NCI-H187 treated with DMSO at 0.1 percent for 48 hours (cell line): ENCODE measurements around the gene PRSS2.

Experiments used
- DNase-seq: peaks from one replicate; lab custom pipeline; 2025; lab: John Stamatoyannopoulos, UW

The PRSS2 gene

GRCh38 chr7:142787034-142787768 is 16.4 kb downstream of the PRSS2 start:
- no peak for DNase-seq

DNA sequence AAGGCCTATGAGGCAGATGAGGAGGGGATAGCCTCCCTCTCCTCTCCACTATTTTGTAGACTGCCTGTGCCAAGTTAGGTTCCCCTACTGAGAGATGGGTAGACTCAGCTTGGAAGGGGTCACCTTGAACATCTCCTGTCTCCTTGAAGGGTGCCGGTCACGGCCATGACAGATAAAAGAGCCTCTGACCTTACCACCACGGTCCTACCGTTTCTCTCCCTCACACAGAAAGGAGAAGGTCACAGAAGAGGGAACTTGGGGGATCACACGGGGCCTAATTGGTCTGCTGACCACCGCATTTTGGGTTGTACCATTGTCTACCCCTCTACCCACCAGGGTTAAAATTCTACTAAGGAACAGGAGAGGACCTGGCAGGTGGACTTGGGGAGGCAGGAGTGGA is 17.0 kb downstream of the PRSS2 start:
- DNase-seq: no peak

GRCh38 chr7:142788303-142789289 is 17.8 kb downstream of the PRSS2 start:
- DNase-seq: no peak

DNA sequence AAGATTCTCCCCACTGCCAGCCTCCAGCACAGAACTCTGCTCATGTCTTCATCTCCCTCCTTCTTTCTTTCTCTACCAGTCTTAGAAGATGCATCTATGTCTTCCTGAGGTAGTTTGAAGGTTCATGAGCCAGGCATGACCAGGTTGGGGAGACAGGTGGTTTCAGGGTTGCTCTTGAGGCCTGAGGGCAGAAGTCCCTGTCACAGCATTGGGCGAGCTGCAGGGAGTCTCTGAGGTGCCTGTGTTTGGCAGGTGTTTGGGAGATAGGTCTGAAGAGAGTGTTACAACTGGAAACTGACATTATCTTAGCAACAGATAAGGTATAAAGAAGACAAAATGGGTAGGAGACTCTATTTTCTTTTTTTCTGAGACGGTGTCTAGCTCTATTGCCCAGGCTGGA is 18.7 kb downstream of the PRSS2 start:
- DNase-seq: no peak

GRCh38 chr7:142790056-142790455 is 19.3 kb downstream of the PRSS2 start:
- no peak for DNase-seq

DNA sequence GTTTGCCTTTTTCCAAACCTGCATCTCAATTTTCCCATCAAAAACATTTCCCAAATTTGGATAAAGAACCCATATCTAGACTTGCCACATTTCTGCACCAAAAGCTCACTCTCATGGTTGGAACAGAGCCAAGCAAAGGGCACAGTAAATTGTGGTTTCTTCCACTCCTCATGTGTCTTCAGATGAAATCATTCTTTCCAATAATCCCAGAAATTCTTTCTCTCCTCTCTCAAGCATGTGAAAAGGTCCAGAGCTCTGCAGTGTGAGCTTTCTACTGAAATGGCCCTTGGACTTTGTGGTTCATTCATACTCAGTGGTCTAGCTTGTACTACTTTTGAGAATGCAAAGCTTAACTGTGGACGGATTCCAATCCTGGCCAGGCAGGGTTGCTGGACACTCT is 19.8 kb downstream of the PRSS2 start:
- DNase-seq: no peak

DNA sequence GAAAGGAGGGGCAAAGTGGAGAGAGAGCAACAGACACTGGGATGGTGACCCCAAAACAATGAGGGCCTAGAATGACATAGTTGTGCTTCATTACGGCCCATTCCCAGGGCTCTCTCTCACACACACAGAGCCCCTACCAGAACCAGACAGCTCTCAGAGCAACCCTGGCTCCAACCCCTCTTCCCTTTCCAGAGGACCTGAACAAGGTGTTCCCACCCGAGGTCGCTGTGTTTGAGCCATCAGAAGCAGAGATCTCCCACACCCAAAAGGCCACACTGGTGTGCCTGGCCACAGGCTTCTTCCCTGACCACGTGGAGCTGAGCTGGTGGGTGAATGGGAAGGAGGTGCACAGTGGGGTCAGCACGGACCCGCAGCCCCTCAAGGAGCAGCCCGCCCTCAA is 20.7 kb downstream of the PRSS2 start:
- no peak for DNase-seq

GRCh38 chr7:142792129-142792528 is 21.4 kb downstream of the PRSS2 start:
- no peak for DNase-seq

DNA sequence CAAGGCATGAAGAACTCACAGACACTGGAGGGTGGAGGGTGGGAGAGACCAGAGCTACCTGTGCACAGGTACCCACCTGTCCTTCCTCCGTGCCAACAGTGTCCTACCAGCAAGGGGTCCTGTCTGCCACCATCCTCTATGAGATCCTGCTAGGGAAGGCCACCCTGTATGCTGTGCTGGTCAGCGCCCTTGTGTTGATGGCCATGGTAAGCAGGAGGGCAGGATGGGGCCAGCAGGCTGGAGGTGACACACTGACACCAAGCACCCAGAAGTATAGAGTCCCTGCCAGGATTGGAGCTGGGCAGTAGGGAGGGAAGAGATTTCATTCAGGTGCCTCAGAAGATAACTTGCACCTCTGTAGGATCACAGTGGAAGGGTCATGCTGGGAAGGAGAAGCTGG is 21.8 kb downstream of the PRSS2 start:
- DNase-seq: no peak

GRCh38 chr7:142793156-142793555 is 22.4 kb downstream of the PRSS2 start:
- no peak for DNase-seq

DNA sequence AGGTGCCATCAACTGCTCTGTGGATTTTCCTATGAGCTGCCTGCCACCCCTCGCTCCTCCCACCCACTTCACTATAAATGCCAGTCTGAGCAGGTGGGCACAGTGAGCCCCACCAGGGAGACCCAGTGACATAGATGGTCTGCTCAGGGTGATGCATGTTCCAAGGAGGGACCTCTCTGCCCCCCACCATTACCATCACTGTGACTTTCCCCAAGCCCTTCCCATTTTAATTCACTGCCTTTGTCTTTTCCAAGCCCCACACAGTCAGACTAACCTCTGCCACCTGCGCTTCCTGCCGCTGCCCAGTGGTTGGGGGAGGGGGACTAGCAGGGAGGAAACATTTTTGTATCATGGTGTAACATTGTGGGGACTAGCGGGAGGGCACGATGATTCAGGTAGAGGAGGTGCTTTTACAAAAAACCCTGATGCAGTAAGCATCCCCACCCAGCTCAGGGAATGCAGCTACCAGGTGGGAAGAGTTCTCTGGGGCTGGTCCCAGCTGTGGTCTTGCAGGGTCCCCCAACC is 24.6 kb downstream of the PRSS2 start:
- DNase-seq: no peak

DNA sequence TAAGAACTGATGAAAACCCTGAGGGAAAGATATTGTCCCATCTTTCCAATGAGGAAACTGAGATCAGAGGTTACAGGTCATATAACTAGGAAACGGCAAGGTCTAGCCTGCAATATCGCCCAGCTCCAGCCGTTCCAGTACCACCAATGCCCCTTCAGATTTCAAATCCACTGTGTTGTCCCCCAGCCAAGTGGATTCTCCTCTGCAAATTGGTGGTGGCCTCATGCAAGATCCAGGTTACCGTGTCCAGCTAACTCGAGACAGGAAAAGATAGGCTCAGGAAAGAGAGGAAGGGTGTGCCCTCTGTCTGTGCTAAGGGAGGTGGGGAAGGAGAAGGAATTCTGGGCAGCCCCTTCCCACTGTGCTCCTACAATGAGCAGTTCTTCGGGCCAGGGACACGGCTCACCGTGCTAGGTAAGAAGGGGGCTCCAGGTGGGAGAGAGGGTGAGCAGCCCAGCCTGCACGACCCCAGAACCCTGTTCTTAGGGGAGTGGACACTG is 25.3 kb downstream of the PRSS2 start:
- DNase-seq: no peak

DNA sequence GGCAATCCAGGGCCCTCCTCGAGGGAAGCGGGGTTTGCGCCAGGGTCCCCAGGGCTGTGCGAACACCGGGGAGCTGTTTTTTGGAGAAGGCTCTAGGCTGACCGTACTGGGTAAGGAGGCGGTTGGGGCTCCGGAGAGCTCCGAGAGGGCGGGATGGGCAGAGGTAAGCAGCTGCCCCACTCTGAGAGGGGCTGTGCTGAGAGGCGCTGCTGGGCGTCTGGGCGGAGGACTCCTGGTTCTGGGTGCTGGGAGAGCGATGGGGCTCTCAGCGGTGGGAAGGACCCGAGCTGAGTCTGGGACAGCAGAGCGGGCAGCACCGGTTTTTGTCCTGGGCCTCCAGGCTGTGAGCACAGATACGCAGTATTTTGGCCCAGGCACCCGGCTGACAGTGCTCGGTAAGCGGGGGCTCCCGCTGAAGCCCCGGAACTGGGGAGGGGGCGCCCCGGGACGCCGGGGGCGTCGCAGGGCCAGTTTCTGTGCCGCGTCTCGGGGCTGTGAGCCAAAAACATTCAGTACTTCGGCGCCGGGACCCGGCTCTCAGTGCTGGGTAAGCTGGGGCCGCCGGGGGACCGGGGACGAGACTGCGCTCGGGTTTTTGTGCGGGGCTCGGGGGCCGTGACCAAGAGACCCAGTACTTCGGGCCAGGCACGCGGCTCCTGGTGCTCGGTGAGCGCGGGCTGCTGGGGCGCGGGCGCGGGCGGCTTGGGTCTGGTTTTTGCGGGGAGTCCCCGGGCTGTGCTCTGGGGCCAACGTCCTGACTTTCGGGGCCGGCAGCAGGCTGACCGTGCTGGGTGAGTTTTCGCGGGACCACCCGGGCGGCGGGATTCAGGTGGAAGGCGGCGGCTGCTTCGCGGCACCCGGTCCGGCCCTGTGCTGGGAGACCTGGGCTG is 26.0 kb downstream of the PRSS2 start:
- no peak for DNase-seq

- DNase-seq: no peak
These were observed 26.9 kb downstream of the PRSS2 start for GRCh38 chr7:142797391-142798377.

DNA sequence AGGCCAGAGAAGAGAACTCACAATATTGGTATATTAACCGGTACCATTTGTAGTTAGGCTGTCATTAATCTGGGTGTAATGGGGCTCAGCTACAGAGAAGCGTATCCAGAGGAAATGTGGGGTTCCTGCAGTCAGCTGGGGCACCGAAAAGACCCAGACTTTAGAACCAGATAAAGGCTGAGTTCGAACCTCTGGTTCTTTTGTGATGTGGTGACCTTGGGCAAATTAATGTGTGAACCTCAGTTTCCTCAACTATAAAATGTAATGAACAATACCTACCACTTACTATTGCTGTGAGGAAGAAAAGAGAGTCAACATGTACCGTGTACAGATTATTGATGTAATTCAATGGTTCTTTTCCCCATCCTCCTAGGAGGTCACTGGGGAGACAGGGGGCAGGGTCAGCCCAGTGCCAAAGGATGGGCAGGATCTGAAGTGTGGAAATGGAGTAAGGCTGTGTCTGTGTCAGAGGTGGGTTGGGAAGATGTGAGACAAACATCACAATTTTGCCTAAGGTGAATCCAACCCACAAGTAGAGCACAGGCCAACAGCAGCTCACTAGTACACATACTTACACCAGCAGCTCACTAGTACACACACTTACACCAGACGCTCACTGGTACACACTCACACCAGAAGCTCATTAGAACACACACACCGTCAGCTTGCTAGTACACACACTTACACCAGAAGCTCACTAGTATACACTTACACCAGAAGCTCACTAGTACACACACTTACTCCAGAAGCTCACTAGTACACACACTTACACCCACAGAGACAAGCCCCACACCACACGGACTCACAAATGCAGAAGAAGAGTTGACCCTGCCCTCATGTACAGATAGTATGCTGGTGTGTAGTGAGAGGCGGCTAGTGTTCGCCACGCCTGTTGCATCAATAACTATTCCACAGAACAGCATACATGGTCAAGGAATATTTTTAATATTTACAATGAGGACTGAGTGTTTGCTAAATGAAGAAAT is 28.0 kb downstream of the PRSS2 start:
- no peak for DNase-seq

DNA sequence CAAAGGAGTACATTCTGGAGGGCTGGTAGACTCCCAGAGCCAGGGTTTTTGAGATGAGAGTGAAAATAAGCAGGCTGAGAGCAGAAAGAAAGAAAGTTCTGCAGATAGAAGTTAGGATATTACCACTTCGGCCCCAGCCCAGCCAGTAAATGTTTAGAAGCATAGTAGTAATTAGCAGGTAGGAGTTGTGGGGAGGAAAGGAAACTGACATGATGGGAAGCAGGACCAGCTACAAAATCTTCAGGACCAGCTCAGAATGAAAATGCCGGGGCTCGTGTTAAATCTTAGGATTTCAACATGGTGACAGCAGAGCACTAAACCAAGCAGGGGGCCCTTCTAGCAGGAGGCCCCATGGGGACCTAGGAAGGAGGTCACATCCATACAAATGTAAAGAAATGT is 28.7 kb downstream of the PRSS2 start:
- no peak for DNase-seq

DNA sequence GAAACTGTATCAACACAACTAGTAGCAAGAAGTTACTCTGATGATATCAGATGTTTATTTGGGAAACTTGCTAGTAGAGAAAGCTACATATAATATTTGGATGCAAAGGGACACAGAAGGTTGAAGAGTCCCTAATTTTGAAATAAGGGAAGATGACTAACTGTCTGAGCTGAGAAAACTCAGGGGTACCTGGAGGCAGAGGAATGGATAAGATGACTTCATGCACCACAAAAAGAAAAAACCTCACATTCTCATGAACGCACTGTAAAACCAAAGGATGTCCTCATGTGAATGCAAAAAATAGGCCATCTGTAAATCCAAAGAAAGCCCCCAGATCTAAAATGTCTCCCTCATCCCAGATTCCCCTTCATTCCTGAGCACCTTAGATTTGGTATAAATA is 29.3 kb downstream of the PRSS2 start:
- no peak for DNase-seq

- DNase-seq: no peak
These were observed 30.0 kb downstream of the PRSS2 start for GRCh38 chr7:142800699-142801260.
